ENCODE data around the gene AP2A1.
A peak's percentile ranks its signal among the peaks of the same experiment; 100 is the strongest.

The AP2A1 gene

GRCh38 chr19:49812452-49812996, 45.7 kb downstream of the AP2A1 start:
- H3K27ac ChIP-seq (ENCODE audit: low read length) = peak overlapping the region; percentile 82
- peak overlapping the region; percentile 88 for H3K4me2 ChIP-seq (ENCODE audit: low read length)
- peak overlapping the region; percentile 91 for H3K4me3 ChIP-seq (ENCODE audit: low read length)
- peak overlapping the region; percentile 85 for H3K9ac ChIP-seq (ENCODE audit: low read length)
- H3K4me1 ChIP-seq (ENCODE audit: low read length) = peaks cover 15% of the 10 kb centered on the region
- H3K36me3 ChIP-seq (replicated peaks; ENCODE audit: low read depth, low read length) = peaks cover 7% of the 10 kb centered on the region
- no peaks in the 10 kb centered on the region for H3K9me3 ChIP-seq (ENCODE audit: insufficient read depth, low read length)
- H2AFZ ChIP-seq (ENCODE audit: low read depth, low read length) = peak overlapping the region; percentile 89
- no peaks in the 10 kb centered on the region for H3K79me2 ChIP-seq (ENCODE audit: low read length)
- TF ChIP-seq CTCF (IDR thresholded peaks at IDR 0.05; ENCODE audit: low read depth, low read length) (no peak), EZH2phosphoT487 (IDR thresholded peaks at IDR 0.05; ENCODE audit: low read depth) (no peak)
- no peaks in the 10 kb centered on the region for H3K27me3 ChIP-seq (ENCODE audit: low read depth, low read length)
- no peaks in the 10 kb centered on the region for H4K20me1 ChIP-seq (ENCODE audit: insufficient read depth, low read length)

- Histone ChIP-seq H3K9me3 (ENCODE audit: insufficient read depth, low read length) (no peaks in the 10 kb centered on the region), H3K4me3 (ENCODE audit: low read length) (peak within 1 kb of the TSS; percentile 91), H3K4me1 (ENCODE audit: low read length) (peaks cover 11% of the 10 kb centered on the region), H4K20me1 (ENCODE audit: insufficient read depth, low read length) (no peaks in the 10 kb centered on the region), H3K79me2 (ENCODE audit: low read length) (peaks cover 1% of the 10 kb centered on the region), H3K4me2 (ENCODE audit: low read length) (peak within 1 kb of the TSS; percentile 88), H2AFZ (ENCODE audit: low read depth, low read length) (peak within 1 kb of the TSS; percentile 89), H3K27me3 (ENCODE audit: low read depth, low read length) (no peaks in the 10 kb centered on the region), H3K9ac (ENCODE audit: low read length) (peak within 1 kb of the TSS; percentile 85), H3K27ac (ENCODE audit: low read length) (peak within 1 kb of the TSS; percentile 82), H3K36me3 (replicated peaks; ENCODE audit: low read depth, low read length) (peaks cover 3% of the 10 kb centered on the region)
- peak; percentile 39 for TF ChIP-seq CTCF (IDR thresholded peaks at IDR 0.05; ENCODE audit: low read depth, low read length)
- TF ChIP-seq EZH2phosphoT487 (IDR thresholded peaks at IDR 0.05; ENCODE audit: low read depth) = no peak
These were observed 46.4 kb downstream of the AP2A1 start, which contains the start of gene FUZ for GRCh38 chr19:49812997-49813861. FUZ (minus strand) TSS chr19:49813292; CDS start chr19:49813106, 186 bp downstream.

- H3K27me3 ChIP-seq (ENCODE audit: low read depth, low read length) = no peaks in the 10 kb centered on the region
- H4K20me1 ChIP-seq (ENCODE audit: insufficient read depth, low read length) = no peaks in the 10 kb centered on the region
- H3K79me2 ChIP-seq (ENCODE audit: low read length) = peaks cover 9% of the 10 kb centered on the region
- peaks cover 12% of the 10 kb centered on the region for H3K4me1 ChIP-seq (ENCODE audit: low read length)
- H3K4me2 ChIP-seq (ENCODE audit: low read length) = peak overlapping the region; percentile 88
- no peak overlapping the region for H3K27ac ChIP-seq (ENCODE audit: low read length)
- H3K36me3 ChIP-seq (replicated peaks; ENCODE audit: low read depth, low read length) = no peaks in the 10 kb centered on the region
- H3K9me3 ChIP-seq (ENCODE audit: insufficient read depth, low read length) = no peaks in the 10 kb centered on the region
- H2AFZ ChIP-seq (ENCODE audit: low read depth, low read length) = peak overlapping the region; percentile 88
- peak overlapping the region; percentile 28 for H3K9ac ChIP-seq (ENCODE audit: low read length)
- no peak for TF ChIP-seq CTCF (IDR thresholded peaks at IDR 0.05; ENCODE audit: low read depth, low read length)
- no peak for TF ChIP-seq EZH2phosphoT487 (IDR thresholded peaks at IDR 0.05; ENCODE audit: low read depth)
- peak overlapping the region; percentile 91 for H3K4me3 ChIP-seq (ENCODE audit: low read length)
These were observed 47.2 kb downstream of the AP2A1 start for GRCh38 chr19:49814010-49814409.

DNA sequence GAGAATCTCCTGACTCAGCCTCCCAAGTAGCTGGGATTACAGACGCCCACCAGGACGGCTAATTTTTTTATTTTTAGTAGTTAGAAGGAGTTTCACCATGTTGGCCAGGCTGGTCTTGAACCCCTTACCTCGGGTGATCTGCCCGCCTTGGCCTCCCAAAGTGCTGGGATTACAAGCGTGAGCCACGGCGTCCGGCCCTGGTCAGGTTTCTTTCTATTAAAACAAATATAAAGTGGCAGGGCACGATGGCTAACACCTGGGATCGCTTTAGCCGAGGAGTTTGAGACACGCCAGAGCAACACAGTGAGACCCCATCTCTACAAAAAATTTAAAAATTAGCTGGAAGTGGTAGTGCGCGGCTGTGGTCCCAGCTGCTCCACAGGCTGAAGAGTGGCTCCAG, 49.8 kb downstream of the AP2A1 start:
- H3K27ac ChIP-seq (ENCODE audit: low read length) = no peak overlapping the region
- no peak overlapping the region for H3K4me3 ChIP-seq (ENCODE audit: low read length)
- no peaks in the 10 kb centered on the region for H3K27me3 ChIP-seq (ENCODE audit: low read depth, low read length)
- 0 out of 2 replicates have a peak, but pooled peaks cover 3% of the 10 kb centered on the region for H4K20me1 ChIP-seq (ENCODE audit: insufficient read depth, low read length)
- no peak overlapping the region for H3K9ac ChIP-seq (ENCODE audit: low read length)
- no peak overlapping the region for H2AFZ ChIP-seq (ENCODE audit: low read depth, low read length)
- peaks cover 31% of the 10 kb centered on the region for H3K79me2 ChIP-seq (ENCODE audit: low read length)
- H3K9me3 ChIP-seq (ENCODE audit: insufficient read depth, low read length) = no peaks in the 10 kb centered on the region
- peaks cover 13% of the 10 kb centered on the region for H3K36me3 ChIP-seq (replicated peaks; ENCODE audit: low read depth, low read length)
- no peak for TF ChIP-seq CTCF (IDR thresholded peaks at IDR 0.05; ENCODE audit: low read depth, low read length)
- TF ChIP-seq EZH2phosphoT487 (IDR thresholded peaks at IDR 0.05; ENCODE audit: low read depth) = no peak
- H3K4me2 ChIP-seq (ENCODE audit: low read length) = peak overlapping the region; percentile 89; the same call in 1 of the 2 replicates
- peaks cover 18% of the 10 kb centered on the region for H3K4me1 ChIP-seq (ENCODE audit: low read length)
